Immature natural killer cell (primary cell): ENCODE measurements around the gene ZBTB20. TPM values are rescaled to one million over a fixed set of nuclear protein-coding genes. Genes with fewer than 3 reads are reported as not detected.
A peak's percentile ranks its signal among the peaks of the same experiment; 100 is the strongest.

Source experiments
- DNase-seq, 3 donors: peaks; one replicate each; pipeline ENCODE4 v3.0.0; 2022; ENCODE audit warnings: mixed read lengths in 1 of 3
- H3K27ac Mint-ChIP-seq, 6 donors: one replicate each; pipeline ENCODE4 v1.8.0; 2020; ENCODE audit warnings: mixed read lengths in 6 of 6, mild to moderate bottlenecking in 5 of 6, inconsistent platforms in 4 of 6, moderate library complexity in 3 of 6
- H3K27me3 Mint-ChIP-seq, 3 donors: one replicate each; pipeline ENCODE4 v1.8.0; 2020 to 2021; ENCODE audit warnings: low read depth in 3 of 3, mild to moderate bottlenecking in 3 of 3, mixed read lengths in 3 of 3, moderate library complexity in 3 of 3, inconsistent platforms in 1 of 3
- H3K36me3 Mint-ChIP-seq, 3 donors: one replicate each; pipeline ENCODE4 v1.8.0; 2020; ENCODE audit warnings: mixed read lengths in 3 of 3, inconsistent platforms in 2 of 3, mild to moderate bottlenecking in 2 of 3
- H3K4me1 Mint-ChIP-seq, 2 donors: one replicate each; pipeline ENCODE4 v1.8.0; 2020; ENCODE audit warnings: inconsistent platforms in 2 of 2, mild to moderate bottlenecking in 2 of 2, mixed read lengths in 2 of 2, moderate library complexity in 1 of 2
- H3K4me3 Mint-ChIP-seq, 5 donors: one replicate each; pipeline ENCODE4 v1.8.0; 2020; ENCODE audit warnings: mild to moderate bottlenecking in 5 of 5, mixed read lengths in 5 of 5, inconsistent platforms in 3 of 5, moderate library complexity in 3 of 5
- H3K9me3 Mint-ChIP-seq, 6 donors: one replicate each; pipeline ENCODE4 v1.8.0; 2020; ENCODE audit warnings: mild to moderate bottlenecking in 6 of 6, mixed read lengths in 6 of 6, inconsistent platforms in 4 of 6, moderate library complexity in 3 of 6
- polyA plus RNA-seq, 3 donors: library from polyadenylated mRNA; unstranded; fragments of 300-500 nt; fragmentation: Illumina TruSeq; gene quantifications; one replicate each; pipeline ENCODE4 v1.2.3, GENCODE V29; 2021

The ZBTB20 gene
- polyA plus RNA-seq, 3 donors from 2014 or later, result 7.2 to 21.3 (median 16.5) TPM

- Mint-ChIP-seq H3K4me1 (no peaks in the 10 kb centered on the region), H3K36me3 (no peaks in the 10 kb centered on the region), H3K9me3 (no peaks in the 10 kb centered on the region), H3K27ac (no peak overlapping the region), H3K27me3 (peaks cover 0 to 3% (median 0%) of the 10 kb centered on the region in 3 donors), H3K4me3 (no peak overlapping the region)
- DNase-seq, result no peak
Measured at GRCh38 chr3:114435386-114436115, 711.5 kb downstream of the ZBTB20 start.

GRCh38 chr3:114432310-114432709 lies 714.8 kb downstream of the ZBTB20 start:
- Mint-ChIP-seq H3K9me3 (no peaks in the 10 kb centered on the region), H3K27ac (no peak overlapping the region), H3K4me3 (no peak overlapping the region), H3K4me1 (no peaks in the 10 kb centered on the region), H3K27me3 (peaks cover 0 to 3% (median 0%) of the 10 kb centered on the region in 3 donors), H3K36me3 (no peaks in the 10 kb centered on the region)
- DNase-seq, result no peak

GRCh38 chr3:114428044-114428595 lies 719.0 kb downstream of the ZBTB20 start:
- H3K4me3 Mint-ChIP-seq, result no peak overlapping the region
- H3K4me1 Mint-ChIP-seq, result no peaks in the 10 kb centered on the region
- H3K9me3 Mint-ChIP-seq, result no peaks in the 10 kb centered on the region
- no peak for DNase-seq
- H3K27ac Mint-ChIP-seq, result no peak overlapping the region
- no peaks in the 10 kb centered on the region for H3K36me3 Mint-ChIP-seq
- peaks cover 0 to 3% (median 0%) of the 10 kb centered on the region in 3 donors for H3K27me3 Mint-ChIP-seq

GRCh38 chr3:114427285-114428043 lies 719.6 kb downstream of the ZBTB20 start:
- Mint-ChIP-seq H3K9me3 (no peaks in the 10 kb centered on the region), H3K27ac (no peak overlapping the region), H3K36me3 (no peaks in the 10 kb centered on the region), H3K27me3 (peaks cover 0 to 3% (median 0%) of the 10 kb centered on the region in 3 donors), H3K4me1 (no peaks in the 10 kb centered on the region), H3K4me3 (no peak overlapping the region)
- no peak for DNase-seq

GRCh38 chr3:114424337-114424736 lies 722.8 kb downstream of the ZBTB20 start:
- Mint-ChIP-seq H3K27me3 (no peaks in the 10 kb centered on the region), H3K4me3 (no peak overlapping the region), H3K27ac (no peak overlapping the region), H3K4me1 (no peaks in the 10 kb centered on the region), H3K9me3 (no peaks in the 10 kb centered on the region), H3K36me3 (no peaks in the 10 kb centered on the region)
- no peak for DNase-seq

- Mint-ChIP-seq H3K4me1 (peaks cover 5 to 8% of the 10 kb centered on the region in 2 donors), H3K36me3 (no peaks in the 10 kb centered on the region), H3K27me3 (no peaks in the 10 kb centered on the region), H3K27ac (no peak overlapping the region), H3K9me3 (no peaks in the 10 kb centered on the region), H3K4me3 (no peak overlapping the region)
- DNase-seq, result no peak
Measured at GRCh38 chr3:114421204-114421603, 725.9 kb downstream of the ZBTB20 start.

GRCh38 chr3:114420072-114420471 lies 727.0 kb downstream of the ZBTB20 start:
- no peak overlapping the region for H3K4me3 Mint-ChIP-seq
- no peak for DNase-seq
- H3K4me1 Mint-ChIP-seq, result peaks cover 5 to 8% of the 10 kb centered on the region in 2 donors
- no peaks in the 10 kb centered on the region for H3K36me3 Mint-ChIP-seq
- H3K27ac Mint-ChIP-seq, result no peak overlapping the region
- no peaks in the 10 kb centered on the region for H3K27me3 Mint-ChIP-seq
- no peaks in the 10 kb centered on the region for H3K9me3 Mint-ChIP-seq

- DNase-seq, result peak; percentile 66 to 73 (median 70)
- H3K4me3 Mint-ChIP-seq, result peak overlapping the region in 1 of 5 donors; percentile 36
- H3K9me3 Mint-ChIP-seq, result no peaks in the 10 kb centered on the region
- H3K27me3 Mint-ChIP-seq, result peaks cover 0 to 1% (median 0%) of the 10 kb centered on the region in 3 donors
- H3K36me3 Mint-ChIP-seq, result no peaks in the 10 kb centered on the region
- peaks cover 5 to 8% of the 10 kb centered on the region in 2 donors for H3K4me1 Mint-ChIP-seq
- H3K27ac Mint-ChIP-seq, result no peak overlapping the region
Measured at GRCh38 chr3:114418724-114419543, 728.2 kb downstream of the ZBTB20 start.

- no peak overlapping the region for H3K4me3 Mint-ChIP-seq
- peaks cover 0 to 1% (median 0%) of the 10 kb centered on the region in 3 donors for H3K27me3 Mint-ChIP-seq
- H3K36me3 Mint-ChIP-seq, result no peaks in the 10 kb centered on the region
- DNase-seq, result no peak
- H3K9me3 Mint-ChIP-seq, result no peaks in the 10 kb centered on the region
- peaks cover 5 to 8% of the 10 kb centered on the region in 2 donors for H3K4me1 Mint-ChIP-seq
- no peak overlapping the region for H3K27ac Mint-ChIP-seq
Measured at GRCh38 chr3:114418107-114418506, 729.0 kb downstream of the ZBTB20 start.

- Mint-ChIP-seq H3K27ac (no peak overlapping the region), H3K4me1 (peaks cover 5 to 8% of the 10 kb centered on the region in 2 donors), H3K27me3 (peaks cover 0 to 1% (median 0%) of the 10 kb centered on the region in 3 donors), H3K36me3 (no peaks in the 10 kb centered on the region), H3K4me3 (no peak overlapping the region), H3K9me3 (no peaks in the 10 kb centered on the region)
- DNase-seq, result no peak
Measured at GRCh38 chr3:114417675-114418074, 729.4 kb downstream of the ZBTB20 start.

GRCh38 chr3:114417265-114417664 lies 729.8 kb downstream of the ZBTB20 start:
- peaks cover 0 to 1% (median 0%) of the 10 kb centered on the region in 3 donors for H3K27me3 Mint-ChIP-seq
- H3K36me3 Mint-ChIP-seq, result no peaks in the 10 kb centered on the region
- no peaks in the 10 kb centered on the region for H3K9me3 Mint-ChIP-seq
- no peak overlapping the region for H3K4me3 Mint-ChIP-seq
- peaks cover 5 to 8% of the 10 kb centered on the region in 2 donors for H3K4me1 Mint-ChIP-seq
- H3K27ac Mint-ChIP-seq, result no peak overlapping the region
- DNase-seq, result no peak

- H3K27me3 Mint-ChIP-seq, result peaks cover 0 to 1% (median 0%) of the 10 kb centered on the region in 3 donors
- no peaks in the 10 kb centered on the region for H3K4me1 Mint-ChIP-seq
- no peak for DNase-seq
- no peaks in the 10 kb centered on the region for H3K9me3 Mint-ChIP-seq
- H3K27ac Mint-ChIP-seq, result no peak overlapping the region
- H3K36me3 Mint-ChIP-seq, result peaks cover 0 to 3% (median 0%) of the 10 kb centered on the region in 3 donors
- H3K4me3 Mint-ChIP-seq, result no peak overlapping the region
Measured at GRCh38 chr3:114411811-114412803, 735.0 kb downstream of the ZBTB20 start.
